Measurements from ENCODE around the gene HES5. TPM values are rescaled to one million over a fixed set of nuclear protein-coding genes. Genes with fewer than 3 reads are reported as not detected.

Gene HES5
- total RNA-seq, 4 donors from 2014 or later: 0.34 to 2.8 (median 1.8) TPM; not detected in 1

DNA sequence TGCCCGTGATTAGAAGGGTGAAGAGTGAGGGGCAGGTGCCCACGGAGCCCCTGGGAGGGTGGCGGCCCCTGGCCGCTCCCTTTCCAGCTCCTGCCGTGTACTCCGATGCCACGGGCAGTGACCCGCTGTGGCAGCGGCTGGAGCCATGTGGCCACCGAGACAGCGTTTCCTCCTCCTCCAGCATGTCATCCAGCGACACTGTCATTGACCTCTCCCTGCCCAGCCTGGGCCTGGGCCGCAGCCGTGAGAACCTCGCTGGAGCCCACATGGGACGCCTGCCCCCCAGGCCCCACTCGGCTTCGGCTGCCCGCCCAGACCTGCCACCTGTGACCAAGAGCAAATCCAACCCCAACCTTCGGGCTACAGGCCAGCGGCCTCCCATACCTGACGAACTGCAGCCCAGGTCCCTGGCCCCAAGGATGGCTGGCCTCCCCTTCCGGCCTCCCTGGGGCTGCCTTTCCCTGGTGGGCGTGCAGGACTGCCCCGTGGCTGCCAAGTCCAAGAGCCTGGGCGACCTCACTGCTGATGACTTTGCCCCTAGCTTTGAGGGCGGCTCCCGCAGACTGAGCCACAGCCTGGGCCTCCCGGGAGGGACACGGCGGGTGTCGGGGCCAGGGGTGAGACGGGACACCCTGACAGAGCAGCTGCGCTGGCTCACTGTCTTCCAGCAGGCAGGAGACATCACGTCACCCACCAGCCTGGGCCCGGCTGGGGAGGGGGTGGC, 25.7 kb downstream of the HES5 start:
- Histone ChIP-seq H3K36me3 (no peaks in the 10 kb centered on the region), H3K4me3 (no peak overlapping the region), H3K27ac (no peak overlapping the region), H3K9me3 (no peaks in the 10 kb centered on the region), H3K4me1 (no peaks in the 10 kb centered on the region), H3K27me3 (peaks cover 9 to 18% of the 10 kb centered on the region in 2 donors)
- no peak for DNase-seq
- TF ChIP-seq CTCF (IDR thresholded peaks at IDR 0.05): no peak
- TF ChIP-seq POLR2A (IDR thresholded peaks at IDR 0.05): no peak
- intact Hi-C loops (cut with DNase I; ENCODE audit: low total_unique reads): no loop called here

GRCh38 chr1:2503554-2504224, 26.4 kb downstream of the HES5 start:
- no peaks in the 10 kb centered on the region for H3K36me3 ChIP-seq
- H3K27ac ChIP-seq: no peak overlapping the region
- H3K4me1 ChIP-seq: no peaks in the 10 kb centered on the region
- H3K4me3 ChIP-seq: no peak overlapping the region
- peaks cover 9 to 18% of the 10 kb centered on the region in 2 donors for H3K27me3 ChIP-seq
- no peaks in the 10 kb centered on the region for H3K9me3 ChIP-seq
- TF ChIP-seq POLR2A (IDR thresholded peaks at IDR 0.05) (no peak), CTCF (IDR thresholded peaks at IDR 0.05) (no peak)
- no peak for DNase-seq
- intact Hi-C loops (cut with DNase I; ENCODE audit: low total_unique reads): no loop called here

DNA sequence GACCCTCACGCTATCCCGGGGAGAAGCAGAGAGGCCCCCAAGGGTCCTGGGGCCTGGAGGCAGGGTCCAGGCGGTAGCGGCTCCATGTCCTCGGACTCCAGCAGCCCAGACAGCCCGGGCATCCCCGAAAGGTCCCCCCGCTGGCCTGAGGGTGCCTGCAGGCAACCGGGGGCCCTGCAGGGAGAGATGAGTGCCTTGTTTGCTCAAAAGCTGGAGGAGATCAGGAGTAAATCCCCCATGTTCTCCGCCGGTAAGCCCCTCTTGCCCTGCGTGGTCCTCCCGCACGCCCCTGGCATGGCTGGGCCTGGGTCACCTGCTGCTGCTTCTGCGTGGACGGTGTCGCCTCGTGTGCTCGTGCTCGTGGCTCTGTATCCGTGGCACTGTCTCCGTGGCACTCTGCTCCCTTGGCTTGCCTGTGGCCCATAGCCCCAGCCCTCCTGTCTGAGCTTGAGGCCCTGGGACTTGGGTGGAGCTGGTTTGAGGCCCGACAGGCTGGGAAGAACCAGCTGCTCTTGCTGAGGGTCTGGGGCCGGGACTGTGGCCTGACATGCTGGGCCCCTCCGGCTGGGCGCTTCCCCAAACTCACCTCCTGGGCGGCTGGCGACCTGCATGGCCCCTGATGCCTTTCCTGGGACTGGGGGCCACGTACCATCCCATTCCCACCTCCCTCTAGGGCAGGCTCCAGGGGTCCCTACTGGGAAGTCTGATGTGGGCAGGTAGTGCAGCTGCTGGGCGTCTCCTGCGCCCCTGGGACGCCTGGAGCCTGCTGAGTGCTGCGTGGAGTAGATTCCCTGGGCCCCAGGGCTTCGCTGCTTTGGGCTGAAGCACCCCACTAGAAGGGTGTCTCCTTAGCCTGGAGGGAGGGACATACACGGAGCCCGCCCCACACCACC, 27.2 kb downstream of the HES5 start:
- H3K4me3 ChIP-seq: no peak overlapping the region
- no peaks in the 10 kb centered on the region for H3K36me3 ChIP-seq
- no peaks in the 10 kb centered on the region for H3K4me1 ChIP-seq
- no peaks in the 10 kb centered on the region for H3K9me3 ChIP-seq
- no peak for DNase-seq
- peaks cover 9 to 18% of the 10 kb centered on the region in 2 donors for H3K27me3 ChIP-seq
- intact Hi-C loops (cut with DNase I; ENCODE audit: low total_unique reads): no loop called here
- no peak overlapping the region for H3K27ac ChIP-seq
- TF ChIP-seq CTCF (IDR thresholded peaks at IDR 0.05): no peak
- TF ChIP-seq POLR2A (IDR thresholded peaks at IDR 0.05): no peak

GRCh38 chr1:2502210-2502609, 27.9 kb downstream of the HES5 start:
- no peak overlapping the region for H3K4me3 ChIP-seq
- no peaks in the 10 kb centered on the region for H3K36me3 ChIP-seq
- no peaks in the 10 kb centered on the region for H3K9me3 ChIP-seq
- no peak for DNase-seq
- peaks cover 9 to 18% of the 10 kb centered on the region in 2 donors for H3K27me3 ChIP-seq
- TF ChIP-seq CTCF (IDR thresholded peaks at IDR 0.05) (no peak), POLR2A (IDR thresholded peaks at IDR 0.05) (no peak)
- intact Hi-C loops (cut with DNase I; ENCODE audit: low total_unique reads): no loop called here
- no peaks in the 10 kb centered on the region for H3K4me1 ChIP-seq
- no peak overlapping the region for H3K27ac ChIP-seq

- Histone ChIP-seq H3K9me3 (no peaks in the 10 kb centered on the region), H3K36me3 (no peaks in the 10 kb centered on the region), H3K27ac (no peak overlapping the region), H3K4me3 (no peak overlapping the region), H3K27me3 (peaks cover 9 to 18% of the 10 kb centered on the region in 2 donors), H3K4me1 (no peaks in the 10 kb centered on the region)
- TF ChIP-seq POLR2A (IDR thresholded peaks at IDR 0.05) (no peak), CTCF (IDR thresholded peaks at IDR 0.05) (no peak)
- intact Hi-C loops (cut with DNase I; ENCODE audit: low total_unique reads): no loop called here
- DNase-seq: no peak
Measured at GRCh38 chr1:2501820-2502119, 28.3 kb downstream of the HES5 start.

All from uterus (tissue), 4 donors.